Breast epithelium (tissue), 3 donors: ENCODE measurements around the gene SMYD4.

Experiments used
- POLR2AphosphoS5 ChIP-seq, 3 donors: sonication (generic); formaldehyde crosslinking; IDR thresholded peaks; one replicate each; pipeline ENCODE4 v1.6.1; 2017; ENCODE audit warnings: antibody characterized with exemption in 3 of 3
- TF ChIP-seq, protein P1 (sequence below), 3 donors: fragments of 450-650 bp; IDR thresholded peaks; one replicate each; pipeline ENCODE4 v1.5.1; 2016 to 2017; ENCODE audit warnings: antibody characterized with exemption in 3 of 3, mild to moderate bottlenecking in 3 of 3, moderate library complexity in 3 of 3

- TF ChIP-seq POLR2AphosphoS5 (IDR thresholded peaks at IDR 0.05): no peak
- TF ChIP-seq, protein P1, sequence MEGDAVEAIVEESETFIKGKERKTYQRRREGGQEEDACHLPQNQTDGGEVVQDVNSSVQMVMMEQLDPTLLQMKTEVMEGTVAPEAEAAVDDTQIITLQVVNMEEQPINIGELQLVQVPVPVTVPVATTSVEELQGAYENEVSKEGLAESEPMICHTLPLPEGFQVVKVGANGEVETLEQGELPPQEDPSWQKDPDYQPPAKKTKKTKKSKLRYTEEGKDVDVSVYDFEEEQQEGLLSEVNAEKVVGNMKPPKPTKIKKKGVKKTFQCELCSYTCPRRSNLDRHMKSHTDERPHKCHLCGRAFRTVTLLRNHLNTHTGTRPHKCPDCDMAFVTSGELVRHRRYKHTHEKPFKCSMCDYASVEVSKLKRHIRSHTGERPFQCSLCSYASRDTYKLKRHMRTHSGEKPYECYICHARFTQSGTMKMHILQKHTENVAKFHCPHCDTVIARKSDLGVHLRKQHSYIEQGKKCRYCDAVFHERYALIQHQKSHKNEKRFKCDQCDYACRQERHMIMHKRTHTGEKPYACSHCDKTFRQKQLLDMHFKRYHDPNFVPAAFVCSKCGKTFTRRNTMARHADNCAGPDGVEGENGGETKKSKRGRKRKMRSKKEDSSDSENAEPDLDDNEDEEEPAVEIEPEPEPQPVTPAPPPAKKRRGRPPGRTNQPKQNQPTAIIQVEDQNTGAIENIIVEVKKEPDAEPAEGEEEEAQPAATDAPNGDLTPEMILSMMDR (IDR thresholded peaks at IDR 0.05): no peak
Measured at GRCh38 chr17:1745513-1746020, 84.1 kb downstream of the SMYD4 start.
